Glutamatergic neuron (in vitro differentiated cells): ENCODE results near the gene CEACAM16. TPM values are rescaled to one million over a fixed set of nuclear protein-coding genes. Genes with fewer than 3 reads are reported as not detected.
A peak's percentile ranks its signal among the peaks of the same experiment; 100 is the strongest.

Source experiments
- DNase-seq: peaks from one replicate; pipeline ENCODE4 v3.0.0; 2022
- H3K27ac Mint-ChIP-seq: one replicate; pipeline ENCODE4 v1.8.0; 2020; ENCODE audit warnings: mild to moderate bottlenecking, mixed read lengths, inconsistent platforms; ENCODE audit not compliant: unreplicated experiment
- H3K27me3 Mint-ChIP-seq: one replicate; pipeline ENCODE4 v1.8.0; 2020; ENCODE audit warnings: mild to moderate bottlenecking, moderate library complexity, mixed read lengths, inconsistent platforms; ENCODE audit not compliant: unreplicated experiment
- H3K36me3 Mint-ChIP-seq: one replicate; pipeline ENCODE4 v1.8.0; 2020; ENCODE audit warnings: mild to moderate bottlenecking, mixed read lengths, inconsistent platforms; ENCODE audit not compliant: unreplicated experiment
- H3K4me1 Mint-ChIP-seq: one replicate; pipeline ENCODE4 v1.8.0; 2020; ENCODE audit warnings: mild to moderate bottlenecking, low read depth, mixed read lengths, inconsistent platforms; ENCODE audit not compliant: unreplicated experiment
- H3K4me3 Mint-ChIP-seq: one replicate; pipeline ENCODE4 v1.8.0; 2020; ENCODE audit warnings: mild to moderate bottlenecking, mixed read lengths, inconsistent platforms; ENCODE audit not compliant: unreplicated experiment
- H3K9me3 Mint-ChIP-seq: one replicate; pipeline ENCODE4 v1.8.0; 2020; ENCODE audit warnings: mild to moderate bottlenecking, moderate library complexity, mixed read lengths, inconsistent platforms; ENCODE audit not compliant: unreplicated experiment
- CTCF ChIP-seq: fragments of 200-600 bp; sonication (generic); IDR thresholded peaks from one replicate; pipeline ENCODE4 v1.5.0; 2021; ENCODE audit not compliant: partially characterized antibody, unreplicated experiment
- total RNA-seq: library from RNA; stranded (reverse); fragmentation: NEBNext Ultra II Directional; extraction: Animal tissue kit (Norgen Biotek cat#: 25700); gene quantifications from one replicate; pipeline ENCODE4 v1.2.1, GENCODE V29; 2021; ENCODE audit not compliant: unreplicated experiment

Gene CEACAM16
- total RNA-seq, 1 donor from 2014 or later: not detected

DNA sequence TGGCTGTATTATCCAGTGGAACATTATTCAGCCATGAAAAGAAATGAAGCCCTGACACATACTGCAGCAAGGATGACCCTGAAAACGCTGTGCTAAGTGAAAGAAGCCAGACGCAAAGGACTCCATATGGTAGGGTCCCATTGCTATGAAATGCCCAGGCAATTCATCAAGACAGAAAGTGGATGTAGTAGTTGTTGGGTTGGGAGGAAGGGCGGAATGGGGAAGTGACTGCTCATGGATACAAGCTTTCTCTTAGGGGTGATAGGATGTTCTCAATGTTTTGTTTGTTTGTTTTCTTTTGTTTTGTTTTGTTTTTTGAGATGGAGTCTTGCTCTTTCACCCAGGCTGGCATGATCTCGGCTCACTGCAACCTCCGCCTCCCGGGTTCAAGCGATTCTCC lies 11.1 kb upstream of the CEACAM16 start:
- Mint-ChIP-seq H3K27ac (no peak overlapping the region), H3K27me3 (peaks cover 1% of the 10 kb centered on the region)

DNA sequence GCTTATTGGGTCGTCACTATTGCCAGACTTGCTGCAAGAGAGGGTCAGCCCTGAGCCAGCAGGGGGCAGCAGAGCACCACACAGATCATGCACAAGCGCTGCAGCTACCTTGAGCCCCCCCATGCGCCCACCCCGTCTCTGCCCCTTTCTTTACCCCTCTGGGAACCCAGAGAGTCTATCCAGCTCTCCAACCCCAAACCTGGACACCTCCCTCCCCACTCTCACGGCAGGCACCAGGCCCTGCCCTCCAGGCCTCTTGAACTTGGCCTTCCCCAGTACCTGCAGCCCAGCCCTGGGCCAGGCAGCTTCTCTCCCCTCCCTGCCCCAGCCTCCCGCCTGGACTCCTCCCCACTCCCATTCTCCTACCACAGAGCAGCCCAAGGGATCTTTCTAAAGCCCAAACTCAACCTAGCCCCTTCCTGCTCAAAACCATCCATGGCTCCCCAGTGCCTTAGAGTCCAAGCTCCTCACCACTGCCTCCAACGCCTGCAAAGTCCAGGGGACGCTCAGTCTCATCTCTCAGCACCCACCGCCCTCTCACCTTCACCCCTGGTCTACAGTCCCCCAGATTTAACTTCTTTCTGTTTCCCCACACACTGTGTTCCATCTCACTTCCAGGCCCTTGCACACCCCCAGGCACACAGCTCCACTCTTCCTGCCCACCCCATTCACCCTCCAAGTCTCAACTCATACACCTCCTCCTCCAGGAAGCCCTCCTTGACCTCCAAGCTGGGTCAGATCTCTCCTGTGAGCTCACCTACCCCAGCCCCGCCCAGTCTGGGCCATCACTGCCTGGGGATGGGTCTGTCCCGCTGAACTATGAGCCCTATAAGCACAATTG lies 9.4 kb upstream of the CEACAM16 start:
- H3K27me3 Mint-ChIP-seq: peaks cover 2% of the 10 kb centered on the region
- peaks cover 2% of the 10 kb centered on the region for H3K9me3 Mint-ChIP-seq
- no peaks in the 10 kb centered on the region for H3K4me1 Mint-ChIP-seq
- no peak overlapping the region for H3K4me3 Mint-ChIP-seq
- no peak overlapping the region for H3K27ac Mint-ChIP-seq
- peak; percentile 88 for DNase-seq
- peak; percentile 90 for TF ChIP-seq CTCF
- H3K36me3 Mint-ChIP-seq: no peaks in the 10 kb centered on the region

More for the DNA sequence above, 11.1 kb upstream of the CEACAM16 start:
- H3K4me3 Mint-ChIP-seq: no peak overlapping the region
- H3K9me3 Mint-ChIP-seq: peaks cover under 1% of the 10 kb centered on the region
- TF ChIP-seq CTCF: no peak
- H3K4me1 Mint-ChIP-seq: no peaks in the 10 kb centered on the region
- H3K36me3 Mint-ChIP-seq: no peaks in the 10 kb centered on the region
- no peak for DNase-seq

DNA sequence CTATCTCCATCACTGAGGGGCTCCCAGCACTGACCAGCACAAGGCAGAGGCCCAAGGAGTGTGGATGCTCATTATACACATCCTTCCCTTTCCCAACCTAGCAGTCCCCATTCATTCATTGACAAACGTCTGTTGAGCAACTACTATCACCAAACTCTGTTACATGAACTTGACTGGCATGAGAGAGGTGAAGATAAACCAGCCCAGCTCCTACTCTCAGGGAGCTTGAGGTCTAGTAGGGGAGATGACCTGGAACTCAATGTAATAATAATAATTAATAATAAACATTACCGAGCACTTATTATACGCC lies 8.9 kb upstream of the CEACAM16 start:
- no peak for TF ChIP-seq CTCF
- no peaks in the 10 kb centered on the region for H3K4me1 Mint-ChIP-seq
- H3K4me3 Mint-ChIP-seq: no peak overlapping the region
- no peaks in the 10 kb centered on the region for H3K36me3 Mint-ChIP-seq
- DNase-seq: no peak
- H3K27ac Mint-ChIP-seq: no peak overlapping the region
- H3K27me3 Mint-ChIP-seq: peaks cover 2% of the 10 kb centered on the region
- peaks cover 2% of the 10 kb centered on the region for H3K9me3 Mint-ChIP-seq

DNA sequence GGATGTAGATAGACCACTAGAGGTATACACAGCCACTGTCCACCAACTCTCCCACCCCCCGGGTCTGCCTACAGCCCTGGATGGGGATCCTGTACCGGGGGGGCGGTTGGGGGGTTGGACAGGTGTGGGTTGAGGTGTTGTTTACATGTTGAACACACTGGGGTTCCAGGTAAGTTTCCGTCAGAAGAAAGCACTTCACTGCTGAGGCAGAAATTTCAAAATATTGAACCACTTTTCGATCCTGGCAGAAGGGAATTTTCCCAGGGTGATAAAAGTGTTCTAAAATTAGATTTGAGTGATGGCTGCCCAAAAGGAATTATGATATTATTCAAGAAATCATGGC lies 6.6 kb upstream of the CEACAM16 start:
- no peak for DNase-seq
- Mint-ChIP-seq H3K27ac (no peak overlapping the region), H3K36me3 (no peaks in the 10 kb centered on the region), H3K4me3 (no peak overlapping the region), H3K4me1 (no peaks in the 10 kb centered on the region), H3K27me3 (peaks cover 2% of the 10 kb centered on the region), H3K9me3 (peaks cover 2% of the 10 kb centered on the region)
- TF ChIP-seq CTCF: no peak

DNA sequence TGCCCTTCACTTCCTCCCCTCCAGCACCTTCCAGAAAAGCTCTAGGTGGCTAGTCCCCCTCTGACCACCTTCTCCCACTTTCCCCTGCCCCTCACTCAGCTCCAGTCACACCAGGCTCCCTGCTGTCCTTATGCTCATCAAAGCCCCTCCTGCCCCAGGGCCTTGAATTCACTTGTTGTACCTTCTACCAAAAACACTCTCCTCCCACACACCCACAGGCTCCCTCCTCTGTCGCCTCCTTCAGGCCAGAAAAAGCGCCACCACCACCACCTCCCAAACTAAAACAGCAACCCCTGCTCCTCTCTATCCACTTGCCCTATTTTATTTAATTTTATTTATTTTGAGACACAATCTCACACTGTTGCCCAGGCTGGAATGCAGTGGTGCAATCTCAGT lies 4.8 kb upstream of the CEACAM16 start:
- H3K27me3 Mint-ChIP-seq: peaks cover 2% of the 10 kb centered on the region

More for the DNA sequence above, 4.8 kb upstream of the CEACAM16 start:
- Mint-ChIP-seq H3K36me3 (no peaks in the 10 kb centered on the region), H3K4me1 (no peaks in the 10 kb centered on the region), H3K9me3 (peaks cover 2% of the 10 kb centered on the region), H3K27ac (no peak overlapping the region), H3K4me3 (no peak overlapping the region)
- DNase-seq: no peak
- no peak for TF ChIP-seq CTCF
